Measurements from ENCODE around the gene SDK2. TPM values are rescaled to one million over a fixed set of nuclear protein-coding genes. Genes with fewer than 3 reads are reported as not detected.

Gene SDK2
- total RNA-seq, 1 donor, result 17.2 TPM

GRCh38 chr17:73378974-73379470 lies 265.2 kb downstream of the SDK2 start:
- DNase-seq (ENCODE audit: low read depth in 2 of 3, low spot score in 2 of 3), result no peak

- DNase-seq (ENCODE audit: low read depth in 2 of 3, low spot score in 2 of 3), result no peak
These were observed 267.6 kb downstream of the SDK2 start for GRCh38 chr17:73376636-73377035.

GRCh38 chr17:73376152-73376551 lies 268.1 kb downstream of the SDK2 start:
- no peak for DNase-seq (ENCODE audit: low read depth in 2 of 3, low spot score in 2 of 3)

- peak in 1 of 3 donors; percentile 13 for DNase-seq (ENCODE audit: low read depth in 2 of 3, low spot score in 2 of 3)
These were observed 272.4 kb downstream of the SDK2 start for GRCh38 chr17:73371836-73372235.

GRCh38 chr17:73371285-73371684 lies 273.0 kb downstream of the SDK2 start:
- peak in 1 of 3 donors; percentile 9 for DNase-seq (ENCODE audit: low read depth in 2 of 3, low spot score in 2 of 3)

- peak; percentile 59 to 81 (median 67) for DNase-seq (ENCODE audit: low read depth in 2 of 3, low spot score in 2 of 3)
These were observed 274.3 kb downstream of the SDK2 start for GRCh38 chr17:73369817-73370490.

- DNase-seq (ENCODE audit: low read depth in 2 of 3, low spot score in 2 of 3), result no peak
These were observed 275.1 kb downstream of the SDK2 start for GRCh38 chr17:73369111-73369521.

- no peak for DNase-seq (ENCODE audit: low read depth in 2 of 3, low spot score in 2 of 3)
These were observed 276.1 kb downstream of the SDK2 start for GRCh38 chr17:73368085-73368631.

GRCh38 chr17:73365906-73366623 lies 278.2 kb downstream of the SDK2 start:
- DNase-seq (ENCODE audit: low read depth in 2 of 3, low spot score in 2 of 3), result no peak

- DNase-seq (ENCODE audit: low read depth in 2 of 3, low spot score in 2 of 3), result no peak
These were observed 278.9 kb downstream of the SDK2 start for GRCh38 chr17:73365301-73365874.

- DNase-seq (ENCODE audit: low read depth in 2 of 3, low spot score in 2 of 3), result no peak
These were observed 280.1 kb downstream of the SDK2 start for GRCh38 chr17:73364155-73364522.

- DNase-seq (ENCODE audit: low read depth in 2 of 3, low spot score in 2 of 3), result no peak
These were observed 280.6 kb downstream of the SDK2 start for GRCh38 chr17:73363442-73364154.

GRCh38 chr17:73362697-73363096 lies 281.5 kb downstream of the SDK2 start:
- no peak for DNase-seq (ENCODE audit: low read depth in 2 of 3, low spot score in 2 of 3)

- DNase-seq (ENCODE audit: low read depth in 2 of 3, low spot score in 2 of 3), result no peak
These were observed 283.1 kb downstream of the SDK2 start for GRCh38 chr17:73360961-73361761.

- no peak for DNase-seq (ENCODE audit: low read depth in 2 of 3, low spot score in 2 of 3)
These were observed 284.2 kb downstream of the SDK2 start for GRCh38 chr17:73359987-73360410.

GRCh38 chr17:73359352-73359751 lies 284.9 kb downstream of the SDK2 start:
- DNase-seq (ENCODE audit: low read depth in 2 of 3, low spot score in 2 of 3), result no peak

GRCh38 chr17:73358668-73359067 lies 285.6 kb downstream of the SDK2 start:
- DNase-seq (ENCODE audit: low read depth in 2 of 3, low spot score in 2 of 3), result no peak

- DNase-seq (ENCODE audit: low read depth in 2 of 3, low spot score in 2 of 3), result no peak
These were observed 286.3 kb downstream of the SDK2 start for GRCh38 chr17:73357981-73358380.

- DNase-seq (ENCODE audit: low read depth in 2 of 3, low spot score in 2 of 3), result no peak
These were observed 286.9 kb downstream of the SDK2 start for GRCh38 chr17:73357318-73357717.

GRCh38 chr17:73356561-73357170 lies 287.6 kb downstream of the SDK2 start:
- no peak for DNase-seq (ENCODE audit: low read depth in 2 of 3, low spot score in 2 of 3)
